Left ventricle myocardium superior (tissue), 1 donor: ENCODE results near the gene EIF4G3. TPM values are rescaled to one million over a fixed set of nuclear protein-coding genes. Genes with fewer than 3 reads are reported as not detected.
"Not testable (repeated sequence)": the region's sequence is repeated elsewhere in the genome, so short reads cannot be mapped to it uniquely, and the experiment has no call there.

Experiments
- ATAC-seq: fragments of 200-7000 bp; cut with Tn5 transposase; one replicate; pipeline ENCODE4 v1.9.1; 2020; ENCODE audit warnings: mild to moderate bottlenecking, moderate library complexity
- DNase-seq: peaks from one replicate; pipeline ENCODE4 v3.0.0-alpha.2; 2020
- intact Hi-C: fragments of 100-400 bp; cut with micrococcal nuclease; formaldehyde crosslinking; loops from one replicate; pipeline ENCODE4 v1.11.0; 2022
- total RNA-seq: library from RNA; stranded (reverse); fragmentation: NEBNext Ultra II Directional; extraction: Animal tissue kit (Norgen Biotek cat#: 25700); gene quantifications from one replicate; pipeline ENCODE4 v1.2.1, GENCODE V29; 2021
- donor health status: DM: no; HTN: yes; CAD: no; lungs with severe emphysema.

Gene EIF4G3
- total RNA-seq, 1 donor from 2014 or later: 28.8 TPM

- ATAC-seq: no peak
- intact Hi-C loops: no loop called here
Measured at GRCh38 chr1:21161842-21162241, 14.9 kb downstream of the EIF4G3 start.

GRCh38 chr1:21160263-21160796 is 16.4 kb downstream of the EIF4G3 start:
- intact Hi-C loops: no loop called here
- ATAC-seq: no peak
- no peak for DNase-seq

More at GRCh38 chr1:21161842-21162241, 14.9 kb downstream of the EIF4G3 start:
- DNase-seq: no peak

- DNase-seq: no peak
- intact Hi-C loops: no loop called here
- no peak for ATAC-seq
Measured at GRCh38 chr1:21157868-21158267, 18.8 kb downstream of the EIF4G3 start.

GRCh38 chr1:21157054-21157453 is 19.6 kb downstream of the EIF4G3 start:
- DNase-seq (no peak), ATAC-seq (no peak)
- intact Hi-C loops: no loop called here

- intact Hi-C loops: no loop called here
Measured at GRCh38 chr1:21156019-21156418, 20.7 kb downstream of the EIF4G3 start.

GRCh38 chr1:21154717-21155116 is 22.0 kb downstream of the EIF4G3 start:
- no peak for DNase-seq
- intact Hi-C loops: no loop called here
- no peak for ATAC-seq

More at GRCh38 chr1:21156019-21156418, 20.7 kb downstream of the EIF4G3 start:
- ATAC-seq: no peak
- DNase-seq: no peak

- DNase-seq (no peak), ATAC-seq (no peak)
- intact Hi-C loops: no loop called here
Measured at GRCh38 chr1:21153388-21153787, 23.3 kb downstream of the EIF4G3 start.

GRCh38 chr1:21152423-21153100 is 24.1 kb downstream of the EIF4G3 start:
- intact Hi-C loops: no loop called here
- DNase-seq (peak; percentile 34), ATAC-seq (peak; percentile 53)

- peak; percentile 40 for DNase-seq
- intact Hi-C loops: no loop called here
- peak; percentile 78 for ATAC-seq
Measured at GRCh38 chr1:21149855-21150432, 26.8 kb downstream of the EIF4G3 start.

GRCh38 chr1:21149430-21149854 is 27.3 kb downstream of the EIF4G3 start:
- ATAC-seq (peak; percentile 88), DNase-seq (no peak)
- intact Hi-C loops: no loop called here

- intact Hi-C loops: no loop called here
- ATAC-seq: no peak
- DNase-seq: no peak
Measured at GRCh38 chr1:21143752-21144151, 32.9 kb downstream of the EIF4G3 start.

GRCh38 chr1:21143138-21143537 is 33.6 kb downstream of the EIF4G3 start:
- intact Hi-C loops: no loop called here
- no peak for ATAC-seq
- no peak for DNase-seq

- intact Hi-C loops: no loop called here
Measured at GRCh38 chr1:21141030-21141429, 35.7 kb downstream of the EIF4G3 start.

GRCh38 chr1:21139601-21140000 is 37.1 kb downstream of the EIF4G3 start:
- intact Hi-C loops: no loop called here
- peak; percentile 85 for ATAC-seq

More at GRCh38 chr1:21141030-21141429, 35.7 kb downstream of the EIF4G3 start:
- ATAC-seq (no peak), DNase-seq (no peak)

GRCh38 chr1:21136344-21136743 is 40.4 kb downstream of the EIF4G3 start:
- intact Hi-C loops, ATAC-seq, DNase-seq: not testable (repeated sequence)

More at GRCh38 chr1:21139601-21140000, 37.1 kb downstream of the EIF4G3 start:
- DNase-seq: peak; percentile 67

GRCh38 chr1:21131200-21131599 is 45.5 kb downstream of the EIF4G3 start:
- intact Hi-C loops: no loop called here
- ATAC-seq: no peak
- no peak for DNase-seq

GRCh38 chr1:21129407-21129806 is 47.3 kb downstream of the EIF4G3 start:
- ATAC-seq (no peak), DNase-seq (no peak)

GRCh38 chr1:21126324-21126723 is 50.4 kb downstream of the EIF4G3 start:
- intact Hi-C loops: no loop called here
- DNase-seq (no peak), ATAC-seq (no peak)

More at GRCh38 chr1:21129407-21129806, 47.3 kb downstream of the EIF4G3 start:
- intact Hi-C loops: no loop called here

- intact Hi-C loops: no loop called here
- no peak for DNase-seq
- no peak for ATAC-seq
Measured at GRCh38 chr1:21124846-21125245, 51.9 kb downstream of the EIF4G3 start.

GRCh38 chr1:21123287-21123948 is 53.3 kb downstream of the EIF4G3 start:
- no peak for ATAC-seq
- intact Hi-C loops: no loop called here

More at GRCh38 chr1:21123287-21123948, 53.3 kb downstream of the EIF4G3 start:
- no peak for DNase-seq
